ENCODE measurements around the gene GLG1.

GLG1 gene

GRCh38 chr16:74575175-74575806 lies 31.6 kb downstream of the GLG1 start:
- TF ChIP-seq GATA3 (IDR thresholded peaks at IDR 0.05; ENCODE audit: low read depth, low read length): no peak
- no peak for TF ChIP-seq GATA2 (IDR thresholded peaks at IDR 0.05; ENCODE audit: low read depth, low read length)

DNA sequence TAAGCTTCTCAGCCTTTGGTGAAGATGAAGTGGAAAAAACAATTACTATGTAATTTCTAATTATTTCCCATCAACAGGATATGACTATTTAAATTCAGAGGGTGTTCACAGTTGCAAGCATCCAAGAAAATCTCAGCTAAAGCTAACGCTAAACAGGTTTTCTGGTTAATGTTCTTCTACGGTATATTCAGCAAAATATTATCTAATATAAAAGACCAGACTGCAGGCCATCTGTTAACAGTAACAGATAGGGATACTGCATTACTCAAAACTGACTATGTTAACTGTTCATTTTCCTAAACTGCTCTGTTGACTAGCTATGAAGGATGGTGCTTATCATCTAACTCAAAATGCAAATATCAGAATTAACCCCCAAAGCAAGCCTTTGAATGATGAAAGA lies 32.8 kb downstream of the GLG1 start:
- no peak for TF ChIP-seq GATA2 (IDR thresholded peaks at IDR 0.05; ENCODE audit: low read depth, low read length)
- TF ChIP-seq GATA3 (IDR thresholded peaks at IDR 0.05; ENCODE audit: low read depth, low read length): no peak

- TF ChIP-seq GATA2 (IDR thresholded peaks at IDR 0.05; ENCODE audit: low read depth, low read length) (no peak), GATA3 (IDR thresholded peaks at IDR 0.05; ENCODE audit: low read depth, low read length) (no peak)
These were observed 33.3 kb downstream of the GLG1 start for GRCh38 chr16:74573622-74574021.

GRCh38 chr16:74570412-74571301 lies 36.3 kb downstream of the GLG1 start:
- TF ChIP-seq GATA3 (IDR thresholded peaks at IDR 0.05; ENCODE audit: low read depth, low read length) (no peak), GATA2 (IDR thresholded peaks at IDR 0.05; ENCODE audit: low read depth, low read length) (no peak)

DNA sequence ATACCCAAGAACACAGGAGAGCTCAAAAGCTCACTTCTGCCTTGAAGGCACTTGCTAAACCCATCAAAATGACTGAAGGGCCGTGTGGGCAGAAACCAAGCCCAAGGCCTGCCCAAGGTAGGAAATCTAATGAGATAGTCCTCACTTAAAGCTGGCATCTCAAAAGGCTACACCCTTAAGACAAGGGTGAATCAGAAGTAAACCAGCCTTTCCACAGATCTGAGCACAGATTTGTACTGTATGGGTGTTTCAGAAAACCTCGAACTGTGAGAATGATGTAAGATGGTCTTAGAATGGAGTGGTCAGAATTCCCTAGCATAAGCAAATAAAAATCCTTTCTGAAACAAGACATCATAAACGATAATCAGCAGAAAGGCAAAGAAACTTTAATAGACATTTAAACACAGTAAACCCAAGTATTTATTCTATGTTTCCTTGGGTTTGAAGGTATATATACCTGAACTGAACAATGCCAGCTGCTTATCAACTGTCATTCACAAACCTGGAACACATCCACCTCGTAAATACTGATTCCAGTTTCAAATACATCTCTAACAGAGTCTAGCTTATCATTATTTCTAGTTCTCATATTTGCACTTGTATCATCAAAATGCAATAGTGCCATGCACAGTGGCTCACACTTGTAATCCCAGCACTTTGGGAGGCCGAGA lies 37.8 kb downstream of the GLG1 start:
- TF ChIP-seq GATA2 (IDR thresholded peaks at IDR 0.05; ENCODE audit: low read depth, low read length) (no peak), GATA3 (IDR thresholded peaks at IDR 0.05; ENCODE audit: low read depth, low read length) (no peak)

GRCh38 chr16:74567901-74568300 lies 39.0 kb downstream of the GLG1 start:
- TF ChIP-seq GATA2 (IDR thresholded peaks at IDR 0.05; ENCODE audit: low read depth, low read length) (no peak), GATA3 (IDR thresholded peaks at IDR 0.05; ENCODE audit: low read depth, low read length) (no peak)

DNA sequence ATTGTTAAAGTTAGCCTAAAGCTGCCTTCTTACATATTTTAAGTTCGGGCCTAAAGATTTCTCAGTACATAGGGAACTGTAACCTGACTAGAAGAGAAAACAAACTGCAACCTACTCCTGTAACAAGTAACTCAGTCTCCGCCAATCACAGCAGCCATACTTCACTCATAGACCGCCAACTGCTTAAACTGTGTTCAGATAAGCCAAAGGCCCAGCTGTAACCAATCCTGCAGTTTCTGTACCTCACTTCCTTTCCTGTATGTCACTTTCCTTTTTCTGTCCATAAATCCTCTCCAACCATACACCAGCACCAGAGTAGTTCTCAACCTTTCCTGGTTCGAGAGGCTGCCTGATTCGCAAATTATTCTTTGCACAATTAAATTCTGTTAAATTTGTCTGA lies 41.5 kb downstream of the GLG1 start:
- TF ChIP-seq GATA3 (IDR thresholded peaks at IDR 0.05; ENCODE audit: low read depth, low read length) (no peak), GATA2 (IDR thresholded peaks at IDR 0.05; ENCODE audit: low read depth, low read length) (no peak)

DNA sequence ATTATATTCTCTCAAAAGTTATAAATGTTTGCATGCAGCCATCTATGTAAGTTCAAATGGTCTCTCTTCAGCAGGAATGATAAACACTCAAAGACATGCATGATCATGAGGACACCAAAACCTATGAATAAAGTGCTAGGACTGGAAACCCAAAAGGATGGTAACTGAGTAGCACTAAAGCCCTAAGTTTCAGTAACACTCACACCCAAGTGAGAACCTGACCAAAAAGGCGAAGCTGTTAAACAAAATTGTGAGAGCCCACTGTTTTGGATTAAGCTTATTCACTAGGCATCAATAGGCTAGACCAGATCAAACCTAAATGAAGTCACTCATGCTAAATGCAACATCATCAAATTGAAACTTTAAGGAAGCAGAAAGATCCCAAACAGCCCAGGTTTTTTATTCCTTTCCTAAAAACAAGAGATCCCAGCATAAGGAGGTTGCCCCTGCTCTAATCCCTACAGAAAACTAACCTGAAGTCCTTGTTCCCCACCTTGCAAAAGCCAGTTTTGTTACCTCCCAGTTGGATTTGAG lies 42.4 kb downstream of the GLG1 start:
- no peak for TF ChIP-seq GATA3 (IDR thresholded peaks at IDR 0.05; ENCODE audit: low read depth, low read length)
- TF ChIP-seq GATA2 (IDR thresholded peaks at IDR 0.05; ENCODE audit: low read depth, low read length): no peak

- TF ChIP-seq GATA3 (IDR thresholded peaks at IDR 0.05; ENCODE audit: low read depth, low read length) (no peak), GATA2 (IDR thresholded peaks at IDR 0.05; ENCODE audit: low read depth, low read length) (no peak)
These were observed 43.1 kb downstream of the GLG1 start for GRCh38 chr16:74563828-74564263.

DNA sequence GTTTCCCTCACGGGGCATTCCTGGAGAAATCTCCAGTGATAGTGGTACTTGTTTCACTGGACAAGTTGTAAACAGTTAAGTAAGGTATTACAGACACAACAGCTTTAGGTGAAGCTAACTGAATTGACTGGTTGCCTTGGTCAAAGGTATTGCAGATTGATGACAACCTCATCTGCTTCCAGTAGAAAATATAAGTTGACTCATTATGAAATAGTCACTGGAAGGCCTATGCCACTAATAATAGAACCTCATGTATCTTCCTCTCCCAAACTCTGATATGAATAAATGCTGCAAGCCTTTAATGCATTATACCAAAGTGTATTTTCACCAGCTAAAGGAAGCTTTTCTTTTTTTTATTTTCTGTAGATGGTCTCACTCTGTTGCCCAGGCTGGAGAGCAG lies 44.8 kb downstream of the GLG1 start:
- no peak for TF ChIP-seq GATA2 (IDR thresholded peaks at IDR 0.05; ENCODE audit: low read depth, low read length)
- TF ChIP-seq GATA3 (IDR thresholded peaks at IDR 0.05; ENCODE audit: low read depth, low read length): no peak

DNA sequence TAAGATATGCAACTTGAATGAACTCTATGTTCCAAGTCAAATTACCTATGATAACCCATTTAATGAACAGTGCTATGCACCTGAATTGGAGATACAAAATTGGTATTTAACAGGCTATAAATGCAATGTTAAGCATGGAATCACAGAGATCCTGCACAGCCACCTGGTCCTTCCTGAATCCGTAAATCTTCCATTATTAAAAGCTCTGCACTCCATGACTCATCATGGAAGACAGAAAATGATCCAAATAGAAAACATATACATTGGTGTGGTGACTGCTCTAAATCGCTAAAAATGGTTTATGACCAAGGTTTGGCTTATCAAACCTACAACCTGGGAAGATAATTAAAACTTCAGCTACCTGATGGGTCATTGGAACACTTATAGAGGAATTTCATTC lies 45.3 kb downstream of the GLG1 start:
- no peak for TF ChIP-seq GATA3 (IDR thresholded peaks at IDR 0.05; ENCODE audit: low read depth, low read length)
- no peak for TF ChIP-seq GATA2 (IDR thresholded peaks at IDR 0.05; ENCODE audit: low read depth, low read length)

DNA sequence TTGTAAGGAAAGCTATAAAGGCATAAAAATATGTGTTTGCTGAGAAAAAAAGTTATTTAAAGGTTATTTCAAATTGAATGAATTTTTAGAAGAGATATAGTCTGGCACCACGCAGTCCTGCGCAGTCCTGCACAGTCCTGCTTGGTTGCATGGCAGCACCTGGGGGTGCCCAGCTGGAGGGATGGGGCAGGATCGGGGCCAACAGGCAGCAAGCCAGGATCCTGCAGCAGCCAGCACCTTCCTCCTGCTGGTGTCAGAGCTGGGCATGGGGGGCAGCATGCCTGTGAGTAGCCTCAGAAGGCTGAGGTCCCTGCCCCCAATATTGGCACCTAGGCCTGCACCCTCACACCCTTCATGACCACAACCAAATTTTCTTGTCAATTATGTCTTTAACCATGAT lies 46.0 kb downstream of the GLG1 start:
- TF ChIP-seq GATA3 (IDR thresholded peaks at IDR 0.05; ENCODE audit: low read depth, low read length) (no peak), GATA2 (IDR thresholded peaks at IDR 0.05; ENCODE audit: low read depth, low read length) (no peak)

GRCh38 chr16:74558873-74559272 lies 48.0 kb downstream of the GLG1 start:
- TF ChIP-seq GATA2 (IDR thresholded peaks at IDR 0.05; ENCODE audit: low read depth, low read length) (no peak), GATA3 (IDR thresholded peaks at IDR 0.05; ENCODE audit: low read depth, low read length) (no peak)

DNA sequence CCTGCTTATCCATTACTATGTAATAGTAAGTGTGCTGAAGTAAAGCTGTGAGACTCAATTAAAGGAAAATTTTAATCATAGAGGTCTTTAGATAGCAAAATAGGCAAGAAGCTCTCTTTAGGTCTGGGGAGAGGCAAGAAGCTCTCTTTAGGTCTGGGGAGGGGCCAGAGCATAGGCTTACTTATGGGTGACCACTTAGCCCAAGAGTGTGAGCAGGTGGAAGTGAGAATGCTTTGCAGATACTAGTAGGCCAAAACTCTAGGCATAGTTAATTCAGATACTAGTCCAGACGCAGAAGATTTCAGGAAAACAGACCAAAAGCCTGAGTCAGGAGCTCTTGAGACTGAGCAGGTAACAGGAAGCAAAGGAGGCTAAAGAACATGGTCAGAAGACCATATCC lies 49.6 kb downstream of the GLG1 start:
- TF ChIP-seq GATA2 (IDR thresholded peaks at IDR 0.05; ENCODE audit: low read depth, low read length) (no peak), GATA3 (IDR thresholded peaks at IDR 0.05; ENCODE audit: low read depth, low read length) (no peak)
